WI38 (cell line): ENCODE results near the gene ERF.

Source experiments
- H3K4me3 ChIP-seq: 2 replicates; pipeline ENCODE4 v1.5.1; 2011; ENCODE audit warnings: low read depth, mild to moderate bottlenecking, control low read depth, low read length
- TF ChIP-seq, protein P1 (sequence below): IDR thresholded peaks from 2 replicates; pipeline ENCODE4 v1.5.1; 2012; ENCODE audit warnings: low read depth, mild to moderate bottlenecking, control low read depth, low read length

The ERF gene

GRCh38 chr19:42283188-42284065 lies 28.5 kb upstream of the ERF start:
- H3K4me3 ChIP-seq, result peak overlapping the region; percentile 50
- TF ChIP-seq, protein P1, sequence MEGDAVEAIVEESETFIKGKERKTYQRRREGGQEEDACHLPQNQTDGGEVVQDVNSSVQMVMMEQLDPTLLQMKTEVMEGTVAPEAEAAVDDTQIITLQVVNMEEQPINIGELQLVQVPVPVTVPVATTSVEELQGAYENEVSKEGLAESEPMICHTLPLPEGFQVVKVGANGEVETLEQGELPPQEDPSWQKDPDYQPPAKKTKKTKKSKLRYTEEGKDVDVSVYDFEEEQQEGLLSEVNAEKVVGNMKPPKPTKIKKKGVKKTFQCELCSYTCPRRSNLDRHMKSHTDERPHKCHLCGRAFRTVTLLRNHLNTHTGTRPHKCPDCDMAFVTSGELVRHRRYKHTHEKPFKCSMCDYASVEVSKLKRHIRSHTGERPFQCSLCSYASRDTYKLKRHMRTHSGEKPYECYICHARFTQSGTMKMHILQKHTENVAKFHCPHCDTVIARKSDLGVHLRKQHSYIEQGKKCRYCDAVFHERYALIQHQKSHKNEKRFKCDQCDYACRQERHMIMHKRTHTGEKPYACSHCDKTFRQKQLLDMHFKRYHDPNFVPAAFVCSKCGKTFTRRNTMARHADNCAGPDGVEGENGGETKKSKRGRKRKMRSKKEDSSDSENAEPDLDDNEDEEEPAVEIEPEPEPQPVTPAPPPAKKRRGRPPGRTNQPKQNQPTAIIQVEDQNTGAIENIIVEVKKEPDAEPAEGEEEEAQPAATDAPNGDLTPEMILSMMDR, result no peak

GRCh38 chr19:42282819-42283187 lies 27.9 kb upstream of the ERF start:
- H3K4me3 ChIP-seq, result peak overlapping the region; percentile 50; the same call in 1 of the 2 replicates
- TF ChIP-seq, protein P1, result no peak

DNA sequence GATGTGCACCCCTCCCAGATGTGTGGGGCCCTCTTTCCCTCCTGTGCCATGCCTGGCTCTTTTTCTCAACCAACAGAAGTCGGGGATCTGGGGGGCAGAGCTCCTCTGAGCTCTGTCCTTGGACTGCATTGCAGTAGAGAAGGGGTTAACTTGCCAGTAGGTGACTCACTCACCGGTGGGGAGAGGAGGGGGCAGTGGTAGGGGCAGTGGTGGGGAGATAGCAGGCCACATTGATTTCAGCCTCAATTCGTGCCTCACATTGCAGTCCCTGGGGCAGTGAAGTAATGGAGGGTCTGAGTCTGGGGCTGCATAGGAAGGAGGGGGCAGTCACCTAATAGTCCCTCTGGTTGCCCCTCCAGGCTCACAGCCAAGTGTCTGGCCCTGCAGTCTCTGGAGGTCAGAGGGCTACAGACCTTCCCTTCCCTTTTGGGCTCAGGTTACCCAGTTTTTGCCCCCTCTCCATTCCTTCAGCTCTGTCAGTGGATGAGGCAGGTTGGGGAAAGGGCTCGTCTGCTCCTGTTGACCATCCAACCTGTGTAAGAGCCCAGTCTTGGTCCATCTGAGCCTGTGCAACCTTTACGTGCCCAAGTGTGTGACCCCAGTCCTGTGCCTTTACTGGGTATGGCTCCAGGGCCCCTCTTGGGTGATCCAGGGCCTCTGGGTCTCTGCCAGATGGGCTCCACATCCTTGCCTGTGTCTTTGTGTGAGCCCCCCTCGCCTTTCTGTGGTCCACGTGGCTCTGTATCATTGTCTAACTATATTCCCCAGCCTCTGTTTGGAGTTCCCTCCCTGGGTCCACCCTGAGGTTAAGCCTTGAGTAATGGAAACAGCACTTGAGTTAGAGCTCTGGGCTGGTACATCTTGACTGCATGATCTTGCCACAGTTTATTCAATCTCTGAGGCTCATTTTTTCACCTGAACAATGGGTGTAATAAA lies 27.2 kb upstream of the ERF start:
- H3K4me3 ChIP-seq, result peak overlapping the region; percentile 75
- TF ChIP-seq, protein P1, result no peak

DNA sequence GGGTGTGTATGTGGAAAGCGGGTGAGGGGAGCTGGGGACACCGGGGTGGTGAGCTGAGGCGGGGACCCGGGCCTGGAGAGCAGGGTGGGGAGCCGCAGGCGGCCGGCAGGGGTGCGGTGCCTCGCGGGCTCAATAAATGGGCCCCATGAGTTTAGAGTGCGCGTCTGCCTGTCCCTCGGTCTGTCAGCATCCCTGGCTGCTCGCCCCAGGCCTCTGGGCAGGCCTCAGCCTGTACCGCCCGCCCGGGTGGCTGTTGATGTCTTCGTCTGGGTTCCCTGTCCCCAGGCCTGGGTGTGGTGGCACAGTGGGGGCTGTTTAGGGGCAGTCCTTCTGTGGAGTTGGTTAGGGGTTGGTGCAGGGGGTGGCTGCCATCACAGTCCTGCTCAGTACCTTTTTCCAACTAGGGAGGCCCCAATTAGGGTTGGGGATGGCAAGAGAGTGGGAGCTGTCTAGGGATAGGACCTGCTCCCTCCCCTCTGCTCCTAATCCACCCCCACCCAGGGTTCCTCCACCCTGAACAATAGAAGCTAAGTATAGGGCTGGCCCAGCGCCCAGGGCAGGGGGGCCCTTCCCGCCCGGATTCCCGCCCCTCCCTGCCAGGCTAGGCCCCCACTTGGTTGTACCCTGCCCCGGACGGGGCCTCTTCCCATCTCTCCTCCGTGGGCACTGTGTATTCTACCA lies 26.4 kb upstream of the ERF start:
- H3K4me3 ChIP-seq, result peak overlapping the region; percentile 75
- TF ChIP-seq, protein P1, result no peak

DNA sequence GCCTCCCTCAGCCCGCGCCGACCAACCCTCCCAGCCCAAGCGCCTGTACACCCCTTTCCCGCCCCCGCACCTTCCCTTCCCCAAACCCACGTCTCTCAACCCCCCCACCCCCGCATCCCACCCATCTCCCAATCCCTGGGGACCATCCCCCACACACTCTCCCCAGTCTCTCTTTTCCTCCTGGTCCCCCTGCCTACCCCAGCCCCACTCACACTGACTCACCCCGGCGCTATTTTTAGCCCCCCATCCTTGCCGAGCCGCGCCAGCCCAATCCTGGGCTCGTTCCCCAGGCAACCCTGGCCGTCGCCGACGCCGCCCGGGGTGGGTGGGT lies 25.9 kb upstream of the ERF start:
- peak overlapping the region; percentile 75 for H3K4me3 ChIP-seq
- TF ChIP-seq, protein P1, result no peak

GRCh38 chr19:42279902-42280814 lies 25.2 kb upstream of the ERF start:
- H3K4me3 ChIP-seq, result peak overlapping the region; percentile 75
- TF ChIP-seq, protein P1, result peak; percentile 94
